HEK293T (cell line): ENCODE results near the gene FIGN.

Experiments
- ARNT ChIP-seq: fragments of 450-650 bp; IDR thresholded peaks from 2 replicates; pipeline ENCODE4 v1.6.1; 2017; ENCODE audit warnings: mild to moderate bottlenecking
- BHLHE40 ChIP-seq: fragments of 450-650 bp; IDR thresholded peaks from 2 replicates; pipeline ENCODE4 v1.6.1; 2016; ENCODE audit warnings: mild to moderate bottlenecking, moderate library complexity, borderline replicate concordance
- CTBP1 ChIP-seq: fragments of 450-650 bp; IDR thresholded peaks from 2 replicates; pipeline ENCODE4 v1.6.1; 2016; ENCODE audit warnings: borderline replicate concordance
- FOXK2 ChIP-seq: fragments of 450-650 bp; IDR thresholded peaks from 2 replicates; pipeline ENCODE4 v1.6.1; 2016; ENCODE audit warnings: mild to moderate bottlenecking
- FOXM1 ChIP-seq: fragments of 450-650 bp; IDR thresholded peaks from 2 replicates; pipeline ENCODE4 v1.6.1; 2017; ENCODE audit warnings: mild to moderate bottlenecking, borderline replicate concordance
- HDGF ChIP-seq: fragments of 450-650 bp; IDR thresholded peaks from 2 replicates; pipeline ENCODE4 v1.6.1; 2017; ENCODE audit warnings: antibody characterized with exemption, borderline replicate concordance
- NFRKB ChIP-seq: fragments of 450-650 bp; IDR thresholded peaks from 2 replicates; pipeline ENCODE4 v1.6.1; 2016; ENCODE audit warnings: mild to moderate bottlenecking, moderate library complexity
- SUZ12 ChIP-seq: fragments of 450-650 bp; IDR thresholded peaks from 2 replicates; pipeline ENCODE4 v1.6.1; 2016; ENCODE audit warnings: mild to moderate bottlenecking
- TARDBP ChIP-seq: fragments of 450-650 bp; IDR thresholded peaks from 2 replicates; pipeline ENCODE4 v1.6.1; 2016
- ZNF384 ChIP-seq: fragments of 450-650 bp; IDR thresholded peaks from 2 replicates; pipeline ENCODE4 v1.6.1; 2016

- no peak for TF ChIP-seq FOXM1
- no peak for TF ChIP-seq FOXK2
- no peak for TF ChIP-seq CTBP1
- TF ChIP-seq TARDBP: no peak
- TF ChIP-seq SUZ12: no peak
- TF ChIP-seq ZNF384: no peak
- TF ChIP-seq BHLHE40: no peak
- no peak for TF ChIP-seq HDGF
- no peak for TF ChIP-seq ARNT
- no peak for TF ChIP-seq NFRKB
Measured at GRCh38 chr2:163552758-163553157, 183.1 kb downstream of the FIGN start.
